ENCODE data around the gene CCNL1.

The CCNL1 gene

GRCh38 chr3:157159037-157159761 is 748 bp downstream of the CCNL1 start:
- Mint-ChIP-seq H3K9me3 (no peaks in the 10 kb centered on the region), H3K36me3 (ENCODE audit: low read depth) (peaks cover 62% of the 10 kb centered on the region), H3K4me1 (ENCODE audit: low read depth) (peaks cover 66% of the 10 kb centered on the region), H3K4me3 (peak overlapping the region; percentile 100), H3K27me3 (no peaks in the 10 kb centered on the region), H3K27ac (peak overlapping the region; percentile 99)

- Mint-ChIP-seq H3K4me1 (ENCODE audit: low read depth) (peaks cover 74% of the 10 kb centered on the region), H3K27me3 (no peaks in the 10 kb centered on the region), H3K36me3 (ENCODE audit: low read depth) (peaks cover 74% of the 10 kb centered on the region)
Observed at GRCh38 chr3:157157836-157158235, 2.1 kb downstream of the CCNL1 start.

GRCh38 chr3:157156837-157157635 is 2.9 kb downstream of the CCNL1 start:
- H3K27ac Mint-ChIP-seq = peak overlapping the region; percentile 67
- no peaks in the 10 kb centered on the region for H3K27me3 Mint-ChIP-seq
- peaks cover 78% of the 10 kb centered on the region for H3K36me3 Mint-ChIP-seq (ENCODE audit: low read depth)
- H3K9me3 Mint-ChIP-seq = no peaks in the 10 kb centered on the region
- H3K4me3 Mint-ChIP-seq = peak overlapping the region; percentile 100
- peaks cover 79% of the 10 kb centered on the region for H3K4me1 Mint-ChIP-seq (ENCODE audit: low read depth)

More at GRCh38 chr3:157157836-157158235, 2.1 kb downstream of the CCNL1 start:
- Mint-ChIP-seq H3K27ac (peak overlapping the region; percentile 99), H3K4me3 (peak overlapping the region; percentile 100), H3K9me3 (no peaks in the 10 kb centered on the region)

GRCh38 chr3:157155591-157155990 is 4.4 kb downstream of the CCNL1 start:
- peaks cover 87% of the 10 kb centered on the region for H3K36me3 Mint-ChIP-seq (ENCODE audit: low read depth)
- no peaks in the 10 kb centered on the region for H3K27me3 Mint-ChIP-seq
- peak overlapping the region; percentile 61 for H3K27ac Mint-ChIP-seq
- H3K9me3 Mint-ChIP-seq = no peaks in the 10 kb centered on the region
- H3K4me1 Mint-ChIP-seq (ENCODE audit: low read depth) = peaks cover 84% of the 10 kb centered on the region
- H3K4me3 Mint-ChIP-seq = peak overlapping the region; percentile 100

- Mint-ChIP-seq H3K27me3 (no peaks in the 10 kb centered on the region), H3K4me1 (ENCODE audit: low read depth) (peaks cover 87% of the 10 kb centered on the region), H3K9me3 (no peaks in the 10 kb centered on the region), H3K36me3 (ENCODE audit: low read depth) (peaks cover 95% of the 10 kb centered on the region), H3K4me3 (peak overlapping the region; percentile 100), H3K27ac (peak overlapping the region; percentile 84)
Observed at GRCh38 chr3:157154563-157155330, 5.2 kb downstream of the CCNL1 start.

GRCh38 chr3:157152930-157153329 is 7.0 kb downstream of the CCNL1 start:
- Mint-ChIP-seq H3K27ac (peak overlapping the region; percentile 79), H3K4me3 (peak overlapping the region; percentile 35), H3K4me1 (ENCODE audit: low read depth) (peaks cover 92% of the 10 kb centered on the region)

GRCh38 chr3:157152438-157152837 is 7.5 kb downstream of the CCNL1 start:
- peaks cover 97% of the 10 kb centered on the region for H3K36me3 Mint-ChIP-seq (ENCODE audit: low read depth)
- no peak overlapping the region for H3K4me3 Mint-ChIP-seq
- no peak overlapping the region for H3K27ac Mint-ChIP-seq
- no peaks in the 10 kb centered on the region for H3K27me3 Mint-ChIP-seq
- H3K9me3 Mint-ChIP-seq = no peaks in the 10 kb centered on the region
- peaks cover 89% of the 10 kb centered on the region for H3K4me1 Mint-ChIP-seq (ENCODE audit: low read depth)

More at GRCh38 chr3:157152930-157153329, 7.0 kb downstream of the CCNL1 start:
- H3K27me3 Mint-ChIP-seq = no peaks in the 10 kb centered on the region
- H3K9me3 Mint-ChIP-seq = no peaks in the 10 kb centered on the region
- peaks cover 98% of the 10 kb centered on the region for H3K36me3 Mint-ChIP-seq (ENCODE audit: low read depth)

- H3K36me3 Mint-ChIP-seq (ENCODE audit: low read depth) = peaks cover 97% of the 10 kb centered on the region
- no peak overlapping the region for H3K4me3 Mint-ChIP-seq
- no peaks in the 10 kb centered on the region for H3K9me3 Mint-ChIP-seq
- H3K4me1 Mint-ChIP-seq (ENCODE audit: low read depth) = peaks cover 81% of the 10 kb centered on the region
- H3K27me3 Mint-ChIP-seq = no peaks in the 10 kb centered on the region
- peak overlapping the region; percentile 10 for H3K27ac Mint-ChIP-seq
Observed at GRCh38 chr3:157151627-157152026, 8.3 kb downstream of the CCNL1 start.

GRCh38 chr3:157151151-157151550 is 8.8 kb downstream of the CCNL1 start:
- Mint-ChIP-seq H3K36me3 (ENCODE audit: low read depth) (peaks cover 97% of the 10 kb centered on the region), H3K4me3 (no peak overlapping the region), H3K4me1 (ENCODE audit: low read depth) (peaks cover 76% of the 10 kb centered on the region), H3K9me3 (no peaks in the 10 kb centered on the region), H3K27ac (peak overlapping the region; percentile 63), H3K27me3 (no peaks in the 10 kb centered on the region)

GRCh38 chr3:157149136-157149696 is 10.7 kb downstream of the CCNL1 start:
- peaks cover 57% of the 10 kb centered on the region for H3K4me1 Mint-ChIP-seq (ENCODE audit: low read depth)
- no peaks in the 10 kb centered on the region for H3K9me3 Mint-ChIP-seq
- no peaks in the 10 kb centered on the region for H3K27me3 Mint-ChIP-seq
- H3K4me3 Mint-ChIP-seq = no peak overlapping the region
- H3K27ac Mint-ChIP-seq = peak overlapping the region; percentile 28
- peaks cover 94% of the 10 kb centered on the region for H3K36me3 Mint-ChIP-seq (ENCODE audit: low read depth)

- Mint-ChIP-seq H3K27ac (no peak overlapping the region), H3K27me3 (no peaks in the 10 kb centered on the region), H3K36me3 (ENCODE audit: low read depth) (peaks cover 96% of the 10 kb centered on the region), H3K4me3 (no peak overlapping the region), H3K9me3 (no peaks in the 10 kb centered on the region), H3K4me1 (ENCODE audit: low read depth) (peaks cover 51% of the 10 kb centered on the region)
Observed at GRCh38 chr3:157148196-157148889, 11.6 kb downstream of the CCNL1 start.

- H3K36me3 Mint-ChIP-seq (ENCODE audit: low read depth) = peaks cover 91% of the 10 kb centered on the region
- no peaks in the 10 kb centered on the region for H3K27me3 Mint-ChIP-seq
- H3K9me3 Mint-ChIP-seq = no peaks in the 10 kb centered on the region
- peaks cover 40% of the 10 kb centered on the region for H3K4me1 Mint-ChIP-seq (ENCODE audit: low read depth)
- no peak overlapping the region for H3K27ac Mint-ChIP-seq
- no peak overlapping the region for H3K4me3 Mint-ChIP-seq
Observed at GRCh38 chr3:157147099-157147803, 12.7 kb downstream of the CCNL1 start.

GRCh38 chr3:157145606-157146322 is 14.2 kb downstream of the CCNL1 start:
- Mint-ChIP-seq H3K36me3 (ENCODE audit: low read depth) (peaks cover 82% of the 10 kb centered on the region), H3K4me3 (no peak overlapping the region), H3K4me1 (ENCODE audit: low read depth) (peaks cover 25% of the 10 kb centered on the region), H3K27me3 (no peaks in the 10 kb centered on the region), H3K27ac (peak overlapping the region; percentile 64), H3K9me3 (no peaks in the 10 kb centered on the region)

All from stimulated activated naive CD8-positive, alpha-beta T cell treated with anti-CD3 and anti-CD28 coated beads, Interleukin-15, Interleukin-2, amounts not matched to agents 100 ng/mL and 50 ng/mL, for 24 hours (primary cell).